ENCODE measurements around the gene MTERF4.

The MTERF4 gene

GRCh38 chr2:241088791-241089732 lies 13.0 kb downstream of the MTERF4 start:
- DNase-seq (ENCODE audit: low read depth in 2 of 2) = no peak
- TF ChIP-seq CTCF (IDR thresholded peaks at IDR 0.05; ENCODE audit: low read depth, low read length) = no peak
- H3K4me3 ChIP-seq (replicated peaks in 1 of 2; ENCODE audit: low read depth in 2 of 2, low read length in 2 of 2) = no peak overlapping the region

- no peak for TF ChIP-seq CTCF (IDR thresholded peaks at IDR 0.05; ENCODE audit: low read depth, low read length)
- H3K4me3 ChIP-seq (replicated peaks in 1 of 2; ENCODE audit: low read depth in 2 of 2, low read length in 2 of 2) = no peak overlapping the region
- DNase-seq (ENCODE audit: low read depth in 2 of 2) = no peak
Measured at GRCh38 chr2:241088376-241088775, 13.7 kb downstream of the MTERF4 start.

- TF ChIP-seq CTCF (IDR thresholded peaks at IDR 0.05; ENCODE audit: low read depth, low read length) = no peak
- no peak for DNase-seq (ENCODE audit: low read depth in 2 of 2)
- no peak overlapping the region for H3K4me3 ChIP-seq (replicated peaks in 1 of 2; ENCODE audit: low read depth in 2 of 2, low read length in 2 of 2)
Measured at GRCh38 chr2:241087420-241088268, 14.4 kb downstream of the MTERF4 start.

- no peak for TF ChIP-seq CTCF (IDR thresholded peaks at IDR 0.05; ENCODE audit: low read depth, low read length)
- DNase-seq (ENCODE audit: low read depth in 2 of 2) = no peak
- no peak overlapping the region for H3K4me3 ChIP-seq (replicated peaks in 1 of 2; ENCODE audit: low read depth in 2 of 2, low read length in 2 of 2)
Measured at GRCh38 chr2:241084856-241085444, 17.1 kb downstream of the MTERF4 start.

GRCh38 chr2:241083091-241083415 lies 19.0 kb downstream of the MTERF4 start:
- H3K4me3 ChIP-seq (replicated peaks in 1 of 2; ENCODE audit: low read depth in 2 of 2, low read length in 2 of 2) = no peak overlapping the region
- no peak for DNase-seq (ENCODE audit: low read depth in 2 of 2)
- no peak for TF ChIP-seq CTCF (IDR thresholded peaks at IDR 0.05; ENCODE audit: low read depth, low read length)

- no peak for TF ChIP-seq CTCF (IDR thresholded peaks at IDR 0.05; ENCODE audit: low read depth, low read length)
- DNase-seq (ENCODE audit: low read depth in 2 of 2) = no peak
- H3K4me3 ChIP-seq (replicated peaks in 1 of 2; ENCODE audit: low read depth in 2 of 2, low read length in 2 of 2) = no peak overlapping the region
Measured at GRCh38 chr2:241082341-241083090, 19.6 kb downstream of the MTERF4 start.
